Prostate gland (tissue), 2 donors: ENCODE data around the gene MACIR.

Experiments used
- CTCF ChIP-seq, 4 experiments: fragments of 200-600 bp in 2 of 4; fragments of 450-650 bp in 2 of 4; sonication (generic) in 2 of 4; IDR thresholded peaks; 1 replicate in 3 of 4; 2 replicates in 1 of 4; pipeline ENCODE4 v1.5.1; 2016 to 2019; ENCODE audit warnings: antibody characterized with exemption in 4 of 4, mild to moderate bottlenecking in 2 of 4, moderate library complexity in 2 of 4
- POLR2A ChIP-seq: fragments of 450-650 bp; IDR thresholded peaks from one replicate; pipeline ENCODE4 v1.6.1; 2016; ENCODE audit warnings: antibody characterized with exemption, mild to moderate bottlenecking
- POLR2AphosphoS5 ChIP-seq: sonication (generic); formaldehyde crosslinking; IDR thresholded peaks from one replicate; pipeline ENCODE4 v1.6.1; 2017; ENCODE audit warnings: antibody characterized with exemption

DNA sequence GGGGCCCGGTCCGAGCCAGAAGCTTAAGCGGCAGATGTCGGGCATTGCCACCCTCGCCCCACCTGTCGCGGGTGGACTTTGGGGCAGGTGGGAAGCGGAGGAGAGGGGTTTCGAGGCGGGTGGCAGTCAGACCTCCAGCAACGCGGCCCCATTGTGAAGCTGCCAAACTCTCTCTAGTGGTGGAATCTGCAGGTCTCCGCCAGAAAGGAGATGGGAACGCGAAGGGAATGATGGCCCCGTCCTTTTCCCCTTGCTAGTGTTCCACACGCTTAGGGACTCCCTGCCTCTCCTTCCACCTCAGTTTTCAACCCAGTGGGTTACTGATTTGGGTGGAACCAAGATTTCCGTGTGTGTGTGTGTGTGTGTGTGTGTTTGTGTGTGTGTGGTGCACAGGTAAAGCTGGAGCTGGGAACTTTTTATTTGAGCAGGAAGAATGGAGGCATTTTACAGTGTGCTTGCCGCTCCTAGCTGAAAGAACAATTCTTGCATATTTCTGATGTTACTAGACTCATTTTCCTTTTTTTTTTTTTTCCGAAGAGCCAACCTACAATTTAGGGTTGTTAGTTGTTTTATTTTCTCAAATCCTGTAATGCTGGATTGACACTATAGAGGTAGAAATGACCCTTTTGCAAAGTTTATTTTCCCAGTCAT lies 1.3 kb downstream of the MACIR start:
- TF ChIP-seq POLR2AphosphoS5 (no peak), CTCF (IDR thresholded peaks at IDR 0.05) (no peak), POLR2A (no peak)
